Effector memory CD4-positive, alpha-beta T cell (primary cell): ENCODE measurements around the gene SIGLEC10.

ENCODE experiments used
- DNase-seq, 3 donors: peaks; one replicate each; pipeline ENCODE4 v3.0.0-alpha.2; 2020
- H3K27ac ChIP-seq: 2 replicates; pipeline ENCODE4 v1.7.0; 2013; ENCODE audit warnings: mild to moderate bottlenecking, low read length, moderate library complexity; ENCODE audit not compliant: insufficient read depth, poor library complexity, severe bottlenecking
- H3K27me3 ChIP-seq: replicated peaks from 2 replicates; pipeline ENCODE4 v1.7.0; 2013; ENCODE audit warnings: mild to moderate bottlenecking, low read length; ENCODE audit not compliant: insufficient read depth, control insufficient read depth, poor library complexity, severe bottlenecking
- H3K36me3 ChIP-seq: 2 replicates; pipeline ENCODE4 v1.7.0; 2013; ENCODE audit warnings: mild to moderate bottlenecking, low read length, moderate library complexity; ENCODE audit not compliant: control insufficient read depth, insufficient read depth
- H3K4me1 ChIP-seq: 2 replicates; pipeline ENCODE4 v1.7.0; 2013; ENCODE audit warnings: low read length, mild to moderate bottlenecking; ENCODE audit not compliant: control insufficient read depth, insufficient read depth, poor library complexity, severe bottlenecking
- H3K4me3 ChIP-seq: 2 replicates; pipeline ENCODE4 v1.7.0; 2013; ENCODE audit warnings: low read length, low read depth, mild to moderate bottlenecking; ENCODE audit not compliant: insufficient read depth, poor library complexity, severe bottlenecking
- H3K9me3 ChIP-seq: 2 replicates; pipeline ENCODE4 v1.7.0; 2013; ENCODE audit warnings: mild to moderate bottlenecking, low read length, moderate library complexity; ENCODE audit not compliant: control insufficient read depth

Gene SIGLEC10

DNA sequence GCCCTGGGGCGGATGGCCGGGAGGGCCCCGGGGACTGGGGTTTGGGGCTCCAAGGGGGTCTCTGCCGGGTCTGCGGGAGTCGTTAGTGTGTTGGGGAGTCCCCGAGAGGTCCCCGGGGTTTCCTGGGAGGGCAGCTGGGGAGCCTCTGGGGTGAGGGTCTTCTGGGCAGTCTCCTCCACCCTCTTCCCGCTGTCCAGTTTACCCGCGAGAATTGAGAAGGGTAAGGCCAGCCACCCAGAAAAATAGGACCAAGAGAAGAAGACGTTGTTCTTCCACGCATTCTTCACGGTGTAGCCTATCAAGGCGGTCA, 50.2 kb downstream of the SIGLEC10 start:
- Histone ChIP-seq H3K36me3 (no peaks in the 10 kb centered on the region), H3K4me3 (peak overlapping the region; percentile 88), H3K27me3 (no peaks in the 10 kb centered on the region), H3K4me1 (peaks cover 41% of the 10 kb centered on the region), H3K27ac (peak overlapping the region; percentile 77), H3K9me3 (no peaks in the 10 kb centered on the region)
- no peak for DNase-seq

- DNase-seq: peak; percentile 85 to 93 (median 87)
- Histone ChIP-seq H3K9me3 (no peaks in the 10 kb centered on the region), H3K4me3 (peak overlapping the region; percentile 88), H3K4me1 (peaks cover 35% of the 10 kb centered on the region), H3K36me3 (no peaks in the 10 kb centered on the region), H3K27me3 (no peaks in the 10 kb centered on the region), H3K27ac (peak overlapping the region; percentile 77)
Observed at GRCh38 chr19:51366389-51367254, 50.8 kb downstream of the SIGLEC10 start.

GRCh38 chr19:51365965-51366388, 51.5 kb downstream of the SIGLEC10 start, which contains the start of gene ETFB:
Gene ETFB, minus strand, starts transcription at chr19:51366388. Its CDS starts 62 bp downstream, at chr19:51366326.
- DNase-seq: no peak
- Histone ChIP-seq H3K9me3 (no peaks in the 10 kb centered on the region), H3K4me1 (peaks cover 29% of the 10 kb centered on the region), H3K27me3 (no peaks in the 10 kb centered on the region), H3K4me3 (peak within 1 kb of the TSS; percentile 88), H3K36me3 (no peaks in the 10 kb centered on the region), H3K27ac (peak within 1 kb of the TSS; percentile 77)

- no peak for DNase-seq
- Histone ChIP-seq H3K36me3 (no peaks in the 10 kb centered on the region), H3K4me1 (peaks cover 26% of the 10 kb centered on the region), H3K27me3 (no peaks in the 10 kb centered on the region), H3K9me3 (no peaks in the 10 kb centered on the region), H3K4me3 (peak overlapping the region; percentile 88), H3K27ac (peak overlapping the region; percentile 77)
Observed at GRCh38 chr19:51365211-51365964, 52.1 kb downstream of the SIGLEC10 start.

- no peaks in the 10 kb centered on the region for H3K9me3 ChIP-seq
- H3K27ac ChIP-seq: no peak overlapping the region
- no peaks in the 10 kb centered on the region for H3K36me3 ChIP-seq
- H3K27me3 ChIP-seq: no peaks in the 10 kb centered on the region
- H3K4me1 ChIP-seq: peaks cover 26% of the 10 kb centered on the region
- no peak for DNase-seq
- H3K4me3 ChIP-seq: no peak overlapping the region
Observed at GRCh38 chr19:51364200-51365106, 53.0 kb downstream of the SIGLEC10 start.

DNA sequence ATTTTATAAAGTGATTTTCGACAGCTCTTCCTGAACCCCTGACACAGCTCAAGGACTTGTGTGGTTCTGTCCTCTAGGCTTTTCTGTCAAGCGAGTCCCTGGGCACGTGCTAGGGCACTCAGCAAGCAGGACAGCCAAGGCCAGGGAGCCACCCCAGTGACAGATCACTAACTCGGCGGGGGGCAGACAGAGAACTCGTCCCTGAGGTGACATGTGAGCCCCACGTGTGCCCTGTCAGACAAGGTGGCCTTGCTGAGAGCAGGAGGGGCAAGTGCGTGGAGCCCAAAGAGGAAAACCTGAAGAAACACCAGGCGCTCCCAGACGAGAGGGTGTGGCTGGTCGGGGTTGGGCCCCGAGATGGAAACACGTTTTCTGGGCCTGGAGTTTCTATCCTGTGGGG, 56.2 kb downstream of the SIGLEC10 start:
- Histone ChIP-seq H3K36me3 (no peaks in the 10 kb centered on the region), H3K27me3 (no peaks in the 10 kb centered on the region), H3K9me3 (no peaks in the 10 kb centered on the region), H3K4me1 (peaks cover 10% of the 10 kb centered on the region), H3K27ac (no peak overlapping the region), H3K4me3 (no peak overlapping the region)
- DNase-seq: no peak
